Smooth muscle cell (in vitro differentiated cells): ENCODE results near the gene TACR2. TPM values are rescaled to one million over a fixed set of nuclear protein-coding genes. Genes with fewer than 3 reads are reported as not detected.

ENCODE experiments used
- DNase-seq: peaks from one replicate; lab custom pipeline; 2025; ENCODE audit not compliant: unreplicated experiment; lab: John Stamatoyannopoulos, UW
- H2AFZ ChIP-seq: fragments of 200-600 bp; sonication (generic); 2 replicates; pipeline ENCODE4 v1.6.0; 2016; ENCODE audit warnings: antibody characterized with exemption, low read depth, mild to moderate bottlenecking
- H3F3A ChIP-seq: fragments of 200-600 bp; sonication (generic); 2 replicates; pipeline ENCODE4 v1.6.0; 2017; ENCODE audit warnings: antibody characterized with exemption, low read depth
- H3K27ac ChIP-seq: fragments of 200-600 bp; sonication (generic); 2 replicates; pipeline ENCODE4 v1.5.1; 2016; ENCODE audit warnings: low read depth, mild to moderate bottlenecking
- H3K27me3 ChIP-seq: fragments of 200-600 bp; sonication (generic); 2 replicates; pipeline ENCODE4 v1.6.1; 2016; ENCODE audit warnings: low read depth, mild to moderate bottlenecking
- H3K36me3 ChIP-seq: fragments of 200-600 bp; sonication (generic); 2 replicates; pipeline ENCODE4 v1.5.1; 2016; ENCODE audit warnings: low read depth
- H3K4me1 ChIP-seq: fragments of 200-600 bp; sonication (generic); 2 replicates; pipeline ENCODE4 v1.5.1; 2016; ENCODE audit warnings: low read depth
- H3K4me2 ChIP-seq: fragments of 200-600 bp; sonication (generic); 2 replicates; pipeline ENCODE4 v1.6.0; 2016; ENCODE audit warnings: mild to moderate bottlenecking
- H3K4me3 ChIP-seq: fragments of 200-600 bp; sonication (generic); 2 replicates; pipeline ENCODE4 v1.5.1; 2016; ENCODE audit warnings: mild to moderate bottlenecking
- H3K79me2 ChIP-seq: fragments of 200-600 bp; sonication (generic); 2 replicates; pipeline ENCODE4 v1.6.0; 2016; ENCODE audit warnings: low read depth, mild to moderate bottlenecking
- H3K9ac ChIP-seq: fragments of 200-600 bp; sonication (generic); 2 replicates; pipeline ENCODE4 v1.6.0; 2016; ENCODE audit warnings: low read depth
- H3K9me3 ChIP-seq: fragments of 200-600 bp; sonication (generic); replicated peaks from 2 replicates; pipeline ENCODE4 v1.5.1; 2016; ENCODE audit warnings: low read depth
- H4K20me1 ChIP-seq: fragments of 200-600 bp; sonication (generic); 2 replicates; pipeline ENCODE4 v1.6.0; 2016; ENCODE audit warnings: low read depth
- CTCF ChIP-seq: fragments of 200-600 bp; sonication (generic); IDR thresholded peaks from 2 replicates; pipeline ENCODE4 v1.5.1; 2017; ENCODE audit warnings: borderline replicate concordance, mild to moderate bottlenecking, antibody characterized with exemption; ENCODE audit not compliant: insufficient read depth, poor library complexity, severe bottlenecking
- WGBS: methylation state at CpG from one replicate; pipeline ENCODE4 v1.1.7; 2016; ENCODE audit warnings: low lambda C conversion rate; 5-methylcytosine and 5-hydroxymethylcytosine counted together
- polyA plus RNA-seq: library from polyadenylated mRNA; unstranded; fragments of >200 nt; fragmentation: Nextera tagmentation; extraction: Ambion mirVana; gene quantifications from 2 replicates; pipeline ENCODE4 v1.2.1, GENCODE V29; 2016
- total RNA-seq: library from RNA; depleted of rRNA; stranded (reverse); fragments of >200 nt; gene quantifications from 2 replicates; pipeline ENCODE4 v1.2.3, GENCODE V29; 2014

The TACR2 gene
- total and polyA plus RNA-seq, 2 experiments from 2014 or later: 0.13 TPM; not detected in 1

- no peaks in the 10 kb centered on the region for H4K20me1 ChIP-seq
- H3K4me1 ChIP-seq: no peaks in the 10 kb centered on the region
- H3K79me2 ChIP-seq: no peaks in the 10 kb centered on the region
- no peaks in the 10 kb centered on the region for H3K27me3 ChIP-seq
- H3K9me3 ChIP-seq: no peaks in the 10 kb centered on the region
- H3K9ac ChIP-seq: no peak overlapping the region
- peak overlapping the region; percentile 78 for H3K27ac ChIP-seq
- peak; percentile 82 for DNase-seq
- H3K4me2 ChIP-seq: peak overlapping the region; percentile 81
- H3F3A ChIP-seq: peaks cover 46% of the 10 kb centered on the region
- no peaks in the 10 kb centered on the region for H3K36me3 ChIP-seq
- H3K4me3 ChIP-seq: peak overlapping the region; percentile 42
- no peak overlapping the region for H2AFZ ChIP-seq
- TF ChIP-seq CTCF: peak; percentile 67
- 9% methylated on average over 39 of the region's 64 CpGs for WGBS
These were observed 8.2 kb downstream of the TACR2 start for GRCh38 chr10:69408318-69409175.

- no peak overlapping the region for H2AFZ ChIP-seq
- no peaks in the 10 kb centered on the region for H3K36me3 ChIP-seq
- H3K4me3 ChIP-seq: no peak overlapping the region
- H3K9ac ChIP-seq: no peak overlapping the region
- WGBS: 76% methylated on average over 14 of the region's 14 CpGs
- TF ChIP-seq CTCF: peak; percentile 37
- no peaks in the 10 kb centered on the region for H3K9me3 ChIP-seq
- no peaks in the 10 kb centered on the region for H3K79me2 ChIP-seq
- no peaks in the 10 kb centered on the region for H3K27me3 ChIP-seq
- no peak overlapping the region for H3K27ac ChIP-seq
- H3K4me2 ChIP-seq: peak overlapping the region; percentile 2
- no peak for DNase-seq
- peaks cover 46% of the 10 kb centered on the region for H3F3A ChIP-seq
- no peaks in the 10 kb centered on the region for H3K4me1 ChIP-seq
- no peaks in the 10 kb centered on the region for H4K20me1 ChIP-seq
These were observed 9.0 kb downstream of the TACR2 start for GRCh38 chr10:69407621-69408301.

GRCh38 chr10:69406816-69407580 lies 9.7 kb downstream of the TACR2 start:
- peak overlapping the region; percentile 48 for H3K27ac ChIP-seq
- H2AFZ ChIP-seq: no peak overlapping the region
- no peak overlapping the region for H3K4me3 ChIP-seq
- no peak overlapping the region for H3K4me2 ChIP-seq
- DNase-seq: no peak
- no peaks in the 10 kb centered on the region for H4K20me1 ChIP-seq
- TF ChIP-seq CTCF: no peak
- 68% methylated on average over 6 of the region's 6 CpGs for WGBS
- H3K36me3 ChIP-seq: no peaks in the 10 kb centered on the region
- no peaks in the 10 kb centered on the region for H3K27me3 ChIP-seq
- peaks cover 46% of the 10 kb centered on the region for H3F3A ChIP-seq
- no peaks in the 10 kb centered on the region for H3K4me1 ChIP-seq
- no peaks in the 10 kb centered on the region for H3K79me2 ChIP-seq
- H3K9me3 ChIP-seq: no peaks in the 10 kb centered on the region
- H3K9ac ChIP-seq: no peak overlapping the region
